Activated CD8-positive, alpha-beta memory T cell treated with anti-CD3 and anti-CD28 coated beads for 24 hours (primary cell): Measurements from ENCODE around the gene TRMU.
"Not testable (repeated sequence)": the region's sequence is repeated elsewhere in the genome, so short reads cannot be mapped to it uniquely, and the experiment has no call there.

Experiments used
- DNase-seq: peaks from one replicate; pipeline ENCODE4 v3.0.0-alpha.2; 2020

The TRMU gene

DNA sequence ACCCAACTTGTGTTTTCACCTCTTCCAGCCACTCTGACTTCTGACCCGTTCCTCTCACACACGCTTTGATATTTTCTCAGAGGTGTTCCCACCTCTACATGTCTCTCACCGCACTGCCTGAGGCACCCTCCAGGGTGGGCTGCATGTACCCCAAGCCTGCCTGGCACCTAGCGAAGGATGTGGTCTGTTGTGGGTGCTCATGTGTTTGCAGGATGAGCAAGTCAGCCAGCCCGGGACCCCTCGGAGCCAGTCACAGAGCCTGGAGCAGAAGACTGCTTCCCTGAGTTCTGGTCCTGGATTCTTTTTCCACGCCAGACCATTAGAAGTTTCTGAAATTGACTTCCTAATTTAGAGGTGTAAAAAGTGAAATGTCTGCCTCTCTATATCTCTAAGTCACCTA, 35.0 kb upstream of the TRMU start:
- no peak for DNase-seq

DNA sequence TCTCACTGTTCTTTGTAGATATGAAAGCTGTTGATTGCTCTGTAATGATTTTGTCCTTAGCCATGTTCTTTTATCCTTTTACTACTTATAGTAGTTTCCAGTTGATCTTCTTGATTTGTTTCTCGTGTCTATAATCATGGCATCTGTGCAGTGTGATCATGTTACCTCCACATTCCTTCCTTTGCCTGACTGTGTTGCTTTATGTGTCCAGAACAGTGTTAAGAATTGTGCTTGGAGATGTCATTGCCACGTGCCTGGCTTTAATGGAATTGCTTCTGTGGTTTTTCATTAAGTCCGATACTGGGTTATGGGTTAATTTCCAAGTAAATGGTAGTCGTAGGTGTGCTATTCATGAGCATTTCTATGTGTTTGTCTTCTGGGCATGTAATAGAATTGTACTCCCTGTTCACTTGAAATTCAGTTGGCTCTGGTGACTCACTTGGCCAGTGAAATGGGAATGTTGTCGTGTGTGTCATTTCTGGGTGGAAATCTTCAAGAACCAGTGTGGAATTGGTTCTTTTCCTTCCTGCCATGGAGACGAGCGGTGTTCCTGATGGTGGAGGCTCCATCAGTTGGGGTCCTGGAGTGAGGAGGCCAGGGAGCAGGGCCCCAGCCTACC, 32.1 kb upstream of the TRMU start:
- no peak for DNase-seq

DNA sequence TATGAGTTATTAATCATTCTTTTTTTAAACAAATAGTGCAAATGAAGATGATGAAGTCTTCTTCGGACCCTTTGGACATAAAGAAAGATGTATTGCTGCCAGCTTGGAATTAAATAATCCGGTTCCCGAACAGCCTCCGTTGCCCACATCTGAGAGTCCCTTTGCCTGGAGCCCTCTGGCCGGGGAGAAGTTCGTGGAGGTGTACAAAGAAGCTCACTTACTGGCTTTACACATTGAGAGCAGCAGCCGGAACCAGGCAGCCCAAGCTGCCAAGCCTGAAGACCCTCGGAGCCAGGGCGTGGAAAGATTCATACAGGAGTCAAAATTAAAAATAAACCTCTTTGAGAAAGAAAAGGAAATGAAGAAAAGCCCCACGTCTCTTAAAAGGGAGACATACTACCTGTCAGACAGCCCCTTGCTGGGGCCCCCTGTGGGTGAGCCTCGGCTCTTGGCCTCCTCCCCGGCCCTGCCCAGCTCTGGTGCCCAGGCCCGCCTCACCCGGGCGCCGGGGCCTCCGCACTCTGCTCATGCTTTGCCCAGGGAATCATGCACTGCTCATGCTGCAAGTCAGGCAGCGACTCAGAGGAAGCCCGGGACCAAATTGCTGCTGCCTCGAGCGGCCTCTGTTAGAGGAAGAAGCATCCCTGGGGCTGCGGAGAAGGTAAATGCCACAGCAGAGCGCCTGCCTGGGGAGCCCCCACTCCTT, 27.1 kb upstream of the TRMU start:
- DNase-seq: no peak

DNA sequence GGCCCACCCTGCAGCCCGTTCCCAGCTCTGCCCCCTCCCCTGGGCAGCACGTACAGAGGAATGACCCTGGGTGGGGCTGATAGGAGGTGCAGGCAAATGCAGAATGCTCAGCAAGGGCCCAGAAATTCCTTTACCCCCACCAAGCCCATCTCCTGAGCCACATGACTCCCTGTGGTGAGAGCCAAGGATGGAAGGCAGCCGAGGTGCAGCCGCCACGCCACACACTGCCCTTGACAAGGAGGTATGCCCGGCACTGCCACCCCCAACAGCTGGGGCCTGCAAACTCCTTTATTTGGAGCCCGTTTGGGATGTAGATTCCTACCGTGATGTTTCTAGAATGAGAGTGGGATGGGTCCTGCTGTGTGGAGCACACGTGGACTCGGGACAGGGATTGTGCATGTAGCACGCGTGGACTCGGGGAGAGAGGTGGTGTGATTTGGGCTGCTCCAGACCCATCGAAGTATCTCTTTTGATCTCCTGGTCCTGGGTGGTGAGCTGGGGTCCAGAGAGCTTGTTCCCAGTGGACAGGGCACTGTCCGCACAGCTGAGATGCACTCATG, 25.9 kb upstream of the TRMU start:
- no peak for DNase-seq

DNA sequence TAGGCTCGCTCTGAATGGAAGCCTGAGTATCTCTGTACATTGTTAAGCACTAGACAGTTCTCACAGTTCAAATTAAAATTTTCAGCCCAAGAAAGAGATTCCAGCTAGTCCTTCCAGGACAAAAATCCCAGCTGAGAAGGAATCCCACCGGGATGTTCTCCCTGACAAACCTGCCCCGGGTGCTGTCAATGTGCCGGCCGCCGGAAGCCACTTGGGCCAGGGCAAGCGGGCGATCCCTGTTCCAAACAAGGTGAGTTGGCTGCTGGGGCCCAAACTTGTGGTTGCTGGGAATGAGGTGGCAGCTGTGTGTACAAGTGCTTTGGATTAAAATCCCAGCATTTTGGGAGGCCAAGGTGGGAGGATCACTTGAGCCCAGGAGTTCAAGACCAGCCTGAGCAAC, 23.5 kb upstream of the TRMU start:
- DNase-seq: no peak

DNA sequence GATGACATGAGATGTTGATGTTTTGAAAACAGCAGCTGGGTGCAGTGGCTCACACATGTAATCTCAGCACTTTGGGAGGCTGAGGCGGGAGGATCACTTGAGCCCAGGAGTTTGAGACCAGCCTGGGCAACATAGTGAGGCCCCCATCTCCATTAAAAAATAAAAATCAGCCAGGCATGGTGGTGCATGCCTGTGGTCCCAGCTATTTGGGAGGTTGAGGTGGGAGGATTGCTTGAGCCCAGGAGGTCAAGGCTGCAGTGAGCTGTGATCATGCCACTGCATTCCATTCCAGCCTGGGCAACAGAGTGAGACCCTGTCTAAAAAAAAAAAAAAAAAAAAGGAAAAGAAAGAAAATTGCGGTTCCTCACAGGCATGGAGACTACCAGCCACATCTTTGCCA, 22.7 kb upstream of the TRMU start:
- not testable (repeated sequence) for DNase-seq

DNA sequence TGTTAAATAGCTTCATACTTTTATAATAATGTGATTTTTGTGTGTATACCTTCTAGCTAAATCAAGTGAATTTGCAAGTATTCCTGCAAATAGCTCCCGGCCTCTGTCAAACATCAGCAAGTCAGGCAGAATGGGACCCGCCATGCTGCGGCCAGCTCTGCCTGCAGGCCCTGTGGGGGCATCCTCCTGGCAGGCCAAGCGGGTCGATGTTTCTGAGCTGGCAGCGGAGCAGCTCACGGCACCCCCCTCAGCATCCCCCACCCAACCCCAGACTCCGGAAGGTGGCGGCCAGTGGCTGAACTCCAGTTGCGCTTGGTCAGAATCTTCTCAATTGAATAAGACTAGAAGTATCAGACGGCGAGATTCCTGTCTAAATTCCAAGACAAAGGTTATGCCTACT, 19.5 kb upstream of the TRMU start:
- no peak for DNase-seq

DNA sequence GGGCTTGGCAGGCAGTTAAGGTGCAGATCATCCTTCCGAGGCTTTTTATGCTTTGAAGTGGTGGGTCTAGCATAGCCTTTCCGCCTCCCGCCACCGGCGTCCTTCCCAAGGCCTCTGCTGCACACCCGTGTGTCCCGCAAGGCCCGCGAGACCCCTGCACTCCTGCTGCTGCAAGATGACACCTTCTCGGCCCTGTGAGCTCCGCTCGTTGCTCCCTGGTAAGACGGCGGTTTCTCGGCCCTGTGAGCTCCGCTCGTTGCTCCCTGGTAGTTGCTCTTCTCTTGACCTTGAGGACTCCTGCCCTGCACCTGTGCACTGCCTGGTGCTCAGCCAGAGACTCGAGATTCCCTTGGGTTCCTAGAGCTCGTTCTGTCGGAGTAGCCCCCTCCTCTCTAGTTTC, 17.9 kb upstream of the TRMU start:
- DNase-seq: no peak

DNA sequence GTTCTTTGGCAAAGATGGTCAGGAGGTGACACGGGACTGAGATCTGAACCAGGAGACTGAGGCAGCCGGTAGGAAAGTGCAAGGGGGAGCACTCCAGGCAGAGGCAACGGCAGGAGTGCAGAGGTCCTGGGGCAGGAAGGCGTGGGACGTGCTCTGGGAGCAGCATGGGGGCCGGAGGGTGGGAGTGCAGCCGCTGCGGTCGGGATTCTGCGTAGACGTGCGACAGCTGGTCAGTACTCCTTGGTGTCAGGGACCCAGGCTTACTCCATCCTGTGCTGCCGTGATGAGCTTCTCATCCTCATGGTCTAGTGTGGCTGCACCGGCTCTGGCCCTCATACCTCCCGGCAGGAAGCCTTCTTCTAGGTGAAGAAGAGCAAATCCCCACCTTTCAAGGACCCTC, 16.9 kb upstream of the TRMU start:
- no peak for DNase-seq

DNA sequence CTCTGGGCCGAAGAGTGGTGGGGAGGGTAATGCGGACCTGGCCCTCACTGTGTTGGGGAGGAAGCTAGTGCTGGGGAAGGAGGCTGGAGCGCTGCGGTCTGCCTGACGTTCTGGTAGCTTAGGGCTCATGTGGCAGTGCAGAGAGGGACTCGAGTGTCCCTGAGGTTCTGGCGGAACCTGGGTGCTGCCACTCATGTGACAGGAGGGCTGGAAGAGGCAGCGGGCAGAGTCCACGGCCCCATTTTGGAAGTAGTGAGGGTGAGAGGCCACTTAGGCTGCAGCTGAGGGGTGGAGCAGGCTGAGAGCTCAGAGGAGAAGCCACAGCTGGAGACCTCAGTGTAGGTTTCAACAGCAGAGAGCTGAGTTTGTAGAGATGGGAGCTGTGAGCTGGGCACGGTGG, 16.2 kb upstream of the TRMU start:
- DNase-seq: no peak

DNA sequence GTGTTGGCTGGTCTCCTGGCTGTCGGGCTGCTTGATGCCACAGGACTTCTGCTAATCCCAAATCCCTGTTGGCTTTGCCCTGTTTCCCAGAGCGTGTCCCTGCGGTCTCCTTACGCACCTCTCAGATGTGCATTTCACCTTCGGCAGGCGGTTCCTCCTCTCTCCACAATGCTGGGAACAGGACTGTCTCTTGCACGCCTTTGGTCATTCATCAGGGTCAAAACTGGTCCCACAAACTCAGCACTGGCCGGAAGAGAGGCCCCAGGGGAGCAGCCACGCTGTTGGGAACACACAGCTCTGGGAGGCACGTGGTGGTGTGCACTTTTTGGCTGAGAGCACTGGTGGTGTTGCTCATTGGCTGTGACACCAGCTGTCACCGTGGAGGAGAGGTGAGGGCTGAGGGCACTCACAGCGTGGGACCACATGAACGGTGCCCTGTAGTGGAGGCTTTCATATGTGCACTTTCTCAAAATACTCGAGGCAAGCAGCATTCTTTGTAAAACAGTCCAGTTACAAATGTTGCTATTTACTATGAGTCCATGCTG, 15.3 kb upstream of the TRMU start:
- DNase-seq: no peak

DNA sequence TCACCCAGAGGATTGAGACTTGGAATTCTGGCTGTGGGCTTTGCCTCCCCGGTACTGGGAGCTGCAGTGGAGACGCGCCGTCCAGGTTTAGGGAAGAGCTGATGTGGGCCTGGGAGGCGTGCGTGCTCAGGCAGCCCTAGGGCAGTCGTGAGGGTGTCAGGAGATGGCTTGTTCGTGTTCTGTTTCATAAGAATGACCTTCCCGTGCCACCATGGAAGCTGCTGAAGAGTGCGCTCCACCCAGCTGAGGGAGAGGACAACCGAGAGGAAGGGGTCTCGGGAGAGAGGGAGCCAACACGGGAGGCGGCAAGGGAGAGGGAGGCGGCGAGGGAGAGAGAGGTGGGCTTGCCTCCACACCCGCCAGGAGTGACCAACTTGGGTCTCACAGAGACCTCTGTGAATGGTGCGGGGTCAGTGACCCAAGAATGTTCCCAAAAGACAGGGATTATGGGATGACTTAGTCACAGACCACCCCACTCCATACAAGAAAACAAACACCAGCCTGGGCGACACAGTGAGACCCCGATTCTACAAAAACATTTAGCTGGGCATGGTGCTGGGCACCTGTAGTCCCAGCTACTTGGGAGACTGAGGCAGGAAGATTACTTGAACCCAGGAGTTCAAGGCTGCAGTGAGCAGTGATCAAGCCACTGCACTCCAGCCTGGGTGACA, 14.7 kb upstream of the TRMU start:
- no peak for DNase-seq

DNA sequence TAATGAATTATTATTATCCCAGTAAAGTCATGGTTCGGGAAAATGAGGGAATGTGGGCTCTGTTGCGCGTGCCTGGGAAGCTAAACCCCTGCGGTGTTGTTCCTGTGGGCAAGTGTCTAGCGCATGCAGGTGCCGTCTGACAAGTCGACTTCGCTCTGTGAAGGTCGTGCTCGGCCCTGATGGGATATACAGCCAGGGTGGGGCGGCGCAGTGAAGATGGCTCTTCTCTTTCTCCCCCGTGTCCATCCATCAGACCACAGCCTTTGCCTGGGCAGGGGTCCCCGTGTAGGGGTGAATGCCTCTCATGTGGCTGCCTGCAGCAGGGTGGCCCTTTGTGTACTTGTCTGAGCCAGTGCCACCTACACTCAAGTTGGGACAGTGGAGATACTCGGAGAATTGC, 12.8 kb upstream of the TRMU start:
- no peak for DNase-seq

DNA sequence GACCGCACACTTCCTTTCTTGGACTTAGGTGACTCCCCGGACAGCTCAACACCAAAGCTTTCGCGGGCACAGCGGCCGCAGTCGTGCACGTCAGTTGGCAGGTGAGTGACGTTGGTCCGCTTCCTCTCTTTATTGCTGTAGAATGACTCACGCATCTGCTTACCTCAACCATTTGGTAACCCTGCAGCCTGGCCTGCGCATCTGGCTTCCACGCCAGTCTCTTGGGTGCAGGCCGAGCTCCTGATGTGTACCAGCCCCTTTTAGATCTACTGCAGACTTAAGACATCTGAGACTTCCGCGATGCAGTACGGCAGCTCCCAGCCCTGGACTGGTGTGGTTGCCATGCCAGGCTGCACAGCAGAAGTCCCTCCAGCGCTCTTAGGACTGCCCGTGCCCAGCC, 12.4 kb upstream of the TRMU start:
- DNase-seq: no peak

DNA sequence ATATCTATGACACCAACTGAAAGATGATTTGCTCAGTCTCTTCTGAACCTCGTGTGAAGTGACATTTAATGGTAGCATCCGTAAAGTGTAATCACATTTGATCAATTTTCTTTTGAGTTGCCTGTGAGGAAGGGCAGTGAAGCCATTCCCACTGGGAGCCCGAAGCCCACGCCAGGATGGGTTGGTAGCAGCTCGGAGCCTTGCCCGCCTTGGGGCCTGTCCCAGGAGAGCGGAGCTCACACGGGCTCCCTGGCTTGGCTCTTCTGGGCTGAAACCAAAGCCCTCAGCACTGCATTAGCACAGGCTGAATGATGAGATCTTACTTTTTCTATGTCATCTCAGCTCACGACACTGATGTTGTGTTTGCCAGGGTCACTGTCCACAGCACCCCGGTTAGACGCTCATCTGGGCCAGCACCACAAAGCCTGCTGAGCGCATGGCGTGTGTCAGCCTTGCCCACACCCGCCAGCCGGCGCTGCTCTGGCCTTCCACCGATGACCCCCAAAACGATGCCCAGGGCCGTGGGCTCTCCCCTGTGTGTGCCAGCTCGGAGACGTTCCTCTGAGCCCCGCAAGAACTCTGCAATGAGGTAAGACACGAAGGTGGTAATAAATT, 9.3 kb upstream of the TRMU start:
- DNase-seq: no peak

DNA sequence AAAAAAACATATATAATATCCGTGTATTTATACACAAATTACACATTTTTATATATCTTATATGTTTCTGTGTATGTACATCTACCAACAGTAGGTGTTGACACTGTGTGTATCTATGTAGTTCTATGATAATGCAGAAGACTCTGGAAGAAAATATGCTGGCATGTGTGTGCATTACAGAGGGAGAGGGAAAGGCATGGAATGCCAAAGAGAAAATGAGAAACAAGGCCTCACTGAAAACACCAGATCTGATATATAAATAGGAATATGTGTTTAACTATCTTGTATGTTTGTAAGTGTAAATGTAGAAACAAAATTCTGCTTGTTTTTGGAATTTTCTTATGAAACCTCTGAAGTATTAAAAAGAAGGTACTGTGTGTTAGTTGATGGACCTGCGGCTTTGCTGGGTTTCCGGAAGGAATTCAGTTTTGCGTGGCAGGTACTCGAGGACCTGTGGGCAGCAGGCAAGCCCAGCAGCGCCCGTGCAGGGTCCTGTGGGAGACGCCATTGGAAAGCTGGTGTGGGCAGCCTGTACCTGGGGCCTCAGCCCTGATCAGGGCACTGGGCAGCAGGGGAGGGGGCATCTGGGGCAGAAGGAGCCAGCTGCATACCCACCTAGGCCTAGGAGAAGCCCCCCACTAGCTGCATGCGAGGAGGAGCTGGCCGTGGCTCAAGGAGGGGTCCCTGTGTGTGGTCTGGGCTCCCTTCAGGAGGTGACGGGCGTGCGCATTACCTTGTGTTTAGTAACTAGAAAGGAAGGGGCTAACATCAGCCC, 7.6 kb upstream of the TRMU start:
- DNase-seq: no peak

DNA sequence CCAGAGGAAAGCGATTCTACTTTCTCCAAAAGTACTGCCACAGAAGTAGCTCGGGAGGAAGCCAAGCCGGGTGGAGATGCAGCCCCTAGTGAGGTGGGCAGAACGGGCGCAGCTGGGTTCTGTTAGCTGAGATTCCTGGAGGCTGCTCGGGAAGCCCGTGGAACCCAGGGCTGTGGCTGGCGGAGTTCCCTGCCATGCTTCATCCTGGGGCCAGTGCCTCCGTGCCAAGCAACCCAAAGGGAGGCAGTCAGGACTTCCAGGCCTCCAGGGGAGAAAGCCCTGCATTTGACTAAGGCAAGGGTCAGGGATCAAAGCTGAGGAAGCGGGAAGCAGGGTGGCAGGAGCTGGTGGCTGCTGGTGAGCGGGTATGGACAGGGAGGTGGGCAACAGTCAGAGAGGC, 6.7 kb upstream of the TRMU start:
- no peak for DNase-seq

DNA sequence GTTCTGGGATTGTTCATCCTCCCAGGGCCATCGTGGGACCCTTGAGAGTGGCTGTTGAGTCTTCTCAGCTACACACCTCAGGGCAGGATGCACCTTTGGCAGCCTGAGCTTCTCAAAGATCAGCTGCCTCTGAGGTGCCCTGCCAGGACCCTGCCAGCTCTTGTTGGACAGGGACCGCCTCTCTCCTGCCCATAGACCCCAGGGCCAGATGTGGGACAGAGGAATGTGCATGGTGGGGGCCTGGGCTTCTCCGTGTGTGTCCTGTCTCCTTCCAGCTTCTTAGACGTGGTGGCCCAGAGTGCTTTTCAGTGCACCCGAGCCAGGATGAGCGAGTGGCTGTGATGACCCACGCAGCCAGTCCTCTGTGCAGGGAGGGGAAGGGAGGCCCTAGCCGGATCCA, 5.9 kb upstream of the TRMU start:
- no peak for DNase-seq

DNA sequence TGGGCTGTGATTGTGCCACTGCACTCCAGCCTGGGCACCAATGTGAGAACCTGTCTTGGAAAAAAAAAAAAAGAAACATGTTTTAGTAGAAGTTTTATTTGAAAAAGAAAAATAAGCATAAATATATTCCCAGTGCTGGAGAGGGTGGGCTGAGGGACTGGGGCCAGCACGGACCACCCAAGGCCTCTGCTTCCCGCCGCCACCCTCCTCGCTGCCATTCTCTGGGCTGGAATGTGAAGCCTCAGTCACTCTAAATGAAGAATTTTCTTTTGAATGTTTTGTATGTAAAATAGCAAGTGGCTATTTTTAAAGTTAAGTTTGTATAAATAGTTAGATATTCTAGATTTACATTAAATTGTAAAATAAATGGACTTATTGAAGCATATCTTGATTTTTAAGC, 5.1 kb upstream of the TRMU start:
- no peak for DNase-seq

DNA sequence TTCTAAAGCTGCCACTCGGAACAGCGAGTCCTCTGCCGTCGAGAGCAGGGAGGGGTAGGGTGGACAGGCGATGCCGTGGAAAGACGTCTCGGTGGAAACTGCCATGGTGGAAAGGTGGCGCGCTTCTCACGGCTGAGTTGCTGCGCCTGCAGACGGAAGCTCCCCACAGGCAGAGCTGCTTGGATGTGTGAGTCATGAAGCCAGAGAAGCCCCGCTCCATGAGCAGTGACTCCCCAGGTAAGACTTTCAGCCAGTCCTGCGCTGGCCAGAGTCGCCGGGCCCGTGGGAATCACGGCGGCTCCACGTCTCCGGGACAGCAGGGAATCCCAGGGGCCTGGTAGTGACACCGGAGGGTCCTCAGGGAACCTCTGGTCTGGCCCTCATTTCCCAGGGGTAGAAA, 4.0 kb upstream of the TRMU start:
- no peak for DNase-seq

DNA sequence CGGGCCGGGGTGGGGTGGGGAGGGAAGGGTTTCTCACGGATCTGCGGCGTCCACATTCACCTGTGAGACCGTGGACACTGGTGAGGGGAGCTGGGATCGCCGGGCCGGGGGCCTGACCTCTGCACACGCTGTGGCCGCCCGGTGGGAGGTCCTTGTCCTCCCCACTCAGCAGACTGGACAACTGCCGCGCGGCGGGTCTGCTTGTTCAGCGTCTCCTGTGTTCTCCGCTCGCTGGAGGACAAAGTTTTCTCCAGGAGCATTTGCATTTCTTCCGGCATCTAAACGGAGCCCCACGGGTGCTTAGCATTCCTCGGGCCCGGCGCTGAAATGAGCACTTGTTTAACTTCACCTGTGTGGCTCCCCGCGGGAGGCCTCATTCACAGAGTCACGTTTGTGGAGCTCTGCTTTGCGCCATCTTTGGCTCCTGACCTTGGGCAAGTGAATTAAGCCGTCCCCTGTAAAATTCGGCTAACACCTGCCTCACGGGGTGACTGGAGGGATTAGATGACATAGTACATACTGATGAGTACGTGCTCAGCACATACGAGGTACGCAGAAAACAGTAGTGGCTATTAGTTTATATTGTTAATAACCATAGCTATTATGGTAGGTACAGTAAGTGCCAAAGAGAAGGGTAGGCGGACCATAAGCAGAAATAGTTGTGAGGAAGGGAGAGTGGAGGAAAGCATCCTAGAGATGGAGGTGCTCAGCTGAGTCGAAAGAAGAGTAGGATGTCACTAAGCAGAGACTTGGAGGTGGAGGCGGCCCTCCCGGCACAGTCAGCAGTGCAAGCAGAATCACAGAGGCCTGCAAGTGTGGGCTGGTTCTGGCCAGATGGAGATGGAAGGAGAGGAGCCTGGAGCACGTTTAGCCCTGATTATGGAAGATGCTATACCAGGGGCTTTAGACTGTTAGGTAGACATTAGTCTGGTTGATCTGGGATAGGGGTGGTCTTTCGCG, 885 bp downstream of the TRMU start:
- peak; percentile 64 for DNase-seq

DNA sequence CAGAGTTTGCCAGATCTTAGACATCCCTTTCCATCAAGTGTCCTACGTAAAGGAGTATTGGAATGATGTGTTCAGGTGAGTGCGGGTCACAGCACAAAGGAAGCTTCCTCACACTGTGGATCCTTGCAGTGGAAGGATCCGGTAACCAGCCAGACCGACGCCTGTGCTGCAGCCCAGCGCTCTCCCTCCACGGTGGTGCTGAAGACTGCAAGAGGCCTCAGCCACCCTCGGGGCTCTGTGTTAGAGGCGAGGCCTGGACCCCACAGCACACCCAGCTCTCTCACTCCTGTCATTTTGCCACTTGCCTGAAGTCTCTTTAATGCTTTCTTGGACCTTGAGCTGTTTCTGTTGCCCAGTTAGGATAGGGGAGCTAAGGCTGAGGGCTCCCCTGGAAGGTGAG, 2.4 kb downstream of the TRMU start:
- no peak for DNase-seq
